ENCODE measurements around the gene RSPH6A. TPM values are rescaled to one million over a fixed set of nuclear protein-coding genes. Genes with fewer than 3 reads are reported as not detected.

The RSPH6A gene
- total RNA-seq, 1 donor from 2014 or later, result 0.28 TPM

- peaks cover 21% of the 10 kb centered on the region for H3K27me3 Mint-ChIP-seq (ENCODE audit: unreplicated experiment)
- no peaks in the 10 kb centered on the region for H3K9me3 Mint-ChIP-seq (ENCODE audit: unreplicated experiment)
- peak overlapping the region; percentile 52 for H3K4me3 Mint-ChIP-seq (ENCODE audit: unreplicated experiment)
- H3K36me3 Mint-ChIP-seq (ENCODE audit: low read depth, unreplicated experiment), result peaks cover 27% of the 10 kb centered on the region
- peak; percentile 59 for TF ChIP-seq CTCF (IDR thresholded peaks at IDR 0.05; ENCODE audit: unreplicated experiment)
- peak; percentile 89 for DNase-seq (ENCODE audit: low spot score)
- H3K4me1 Mint-ChIP-seq (ENCODE audit: unreplicated experiment), result peaks cover 12% of the 10 kb centered on the region
- H3K27ac Mint-ChIP-seq (ENCODE audit: unreplicated experiment), result no peak overlapping the region
Observed at GRCh38 chr19:45779231-45780145, 35.6 kb downstream of the RSPH6A start.

- peaks cover 20% of the 10 kb centered on the region for H3K27me3 Mint-ChIP-seq (ENCODE audit: unreplicated experiment)
- H3K9me3 Mint-ChIP-seq (ENCODE audit: unreplicated experiment), result no peaks in the 10 kb centered on the region
- TF ChIP-seq CTCF (IDR thresholded peaks at IDR 0.05; ENCODE audit: unreplicated experiment), result no peak
- no peak overlapping the region for H3K27ac Mint-ChIP-seq (ENCODE audit: unreplicated experiment)
- no peak overlapping the region for H3K4me3 Mint-ChIP-seq (ENCODE audit: unreplicated experiment)
- no peak for DNase-seq (ENCODE audit: low spot score)
- H3K36me3 Mint-ChIP-seq (ENCODE audit: low read depth, unreplicated experiment), result peaks cover 31% of the 10 kb centered on the region
- H3K4me1 Mint-ChIP-seq (ENCODE audit: unreplicated experiment), result peaks cover 12% of the 10 kb centered on the region
Observed at GRCh38 chr19:45778010-45778661, 37.0 kb downstream of the RSPH6A start.

- H3K4me3 Mint-ChIP-seq (ENCODE audit: unreplicated experiment), result no peak overlapping the region
- no peak for TF ChIP-seq CTCF (IDR thresholded peaks at IDR 0.05; ENCODE audit: unreplicated experiment)
- H3K36me3 Mint-ChIP-seq (ENCODE audit: low read depth, unreplicated experiment), result peaks cover 35% of the 10 kb centered on the region
- DNase-seq (ENCODE audit: low spot score), result no peak
- H3K27ac Mint-ChIP-seq (ENCODE audit: unreplicated experiment), result no peak overlapping the region
- no peaks in the 10 kb centered on the region for H3K9me3 Mint-ChIP-seq (ENCODE audit: unreplicated experiment)
- H3K4me1 Mint-ChIP-seq (ENCODE audit: unreplicated experiment), result peaks cover 12% of the 10 kb centered on the region
- H3K27me3 Mint-ChIP-seq (ENCODE audit: unreplicated experiment), result peaks cover 20% of the 10 kb centered on the region
Observed at GRCh38 chr19:45777395-45777961, 37.6 kb downstream of the RSPH6A start.

GRCh38 chr19:45774765-45775164 is 40.3 kb downstream of the RSPH6A start:
- Mint-ChIP-seq H3K9me3 (ENCODE audit: unreplicated experiment) (no peaks in the 10 kb centered on the region), H3K36me3 (ENCODE audit: low read depth, unreplicated experiment) (peaks cover 41% of the 10 kb centered on the region), H3K27ac (ENCODE audit: unreplicated experiment) (no peak overlapping the region), H3K4me1 (ENCODE audit: unreplicated experiment) (peaks cover 15% of the 10 kb centered on the region), H3K27me3 (ENCODE audit: unreplicated experiment) (peaks cover 31% of the 10 kb centered on the region), H3K4me3 (ENCODE audit: unreplicated experiment) (peak overlapping the region; percentile 47)
- no peak for DNase-seq (ENCODE audit: low spot score)
- TF ChIP-seq CTCF (IDR thresholded peaks at IDR 0.05; ENCODE audit: unreplicated experiment), result no peak

Measured in endothelial cell (in vitro differentiated cells).